ENCODE measurements around the gene ARID3A. TPM values are rescaled to one million over a fixed set of nuclear protein-coding genes. Genes with fewer than 3 reads are reported as not detected.

Gene ARID3A
- total RNA-seq, 3 donors from 2014 or later: 10.1 to 16.0 (median 14.5) TPM

DNA sequence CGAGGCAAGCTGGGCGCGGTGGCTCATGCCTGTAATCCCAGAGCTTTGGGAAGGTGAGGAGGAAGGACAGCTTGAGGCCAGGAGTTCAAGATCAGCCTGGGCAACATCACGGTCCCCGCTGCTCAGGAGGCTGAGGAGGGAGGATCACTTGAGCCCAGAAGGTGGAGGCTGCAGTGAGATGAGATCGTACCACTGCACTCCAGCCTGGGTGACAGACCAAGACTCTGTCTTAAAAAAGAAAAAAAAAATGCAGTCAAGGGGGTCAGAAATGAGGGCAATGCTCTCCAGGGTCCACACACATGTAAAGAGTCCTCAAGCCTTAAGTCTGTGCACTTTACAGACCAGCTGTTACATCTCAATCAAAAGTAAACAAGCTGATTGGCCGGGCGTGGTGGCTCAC lies 21.3 kb upstream of the ARID3A start:
- ATAC-seq: no peak
- Histone ChIP-seq H3K36me3 (ENCODE audit: low read depth) (no peaks in the 10 kb centered on the region), H3K4me3 (no peak overlapping the region), H3K4me1 (ENCODE audit: low read depth) (peaks cover 11% of the 10 kb centered on the region), H3K9me3 (no peaks in the 10 kb centered on the region)
- intact Hi-C loops (cut with DNase I, micrococcal nuclease): no loop called here
- no peak for DNase-seq
- TF ChIP-seq, protein P1, sequence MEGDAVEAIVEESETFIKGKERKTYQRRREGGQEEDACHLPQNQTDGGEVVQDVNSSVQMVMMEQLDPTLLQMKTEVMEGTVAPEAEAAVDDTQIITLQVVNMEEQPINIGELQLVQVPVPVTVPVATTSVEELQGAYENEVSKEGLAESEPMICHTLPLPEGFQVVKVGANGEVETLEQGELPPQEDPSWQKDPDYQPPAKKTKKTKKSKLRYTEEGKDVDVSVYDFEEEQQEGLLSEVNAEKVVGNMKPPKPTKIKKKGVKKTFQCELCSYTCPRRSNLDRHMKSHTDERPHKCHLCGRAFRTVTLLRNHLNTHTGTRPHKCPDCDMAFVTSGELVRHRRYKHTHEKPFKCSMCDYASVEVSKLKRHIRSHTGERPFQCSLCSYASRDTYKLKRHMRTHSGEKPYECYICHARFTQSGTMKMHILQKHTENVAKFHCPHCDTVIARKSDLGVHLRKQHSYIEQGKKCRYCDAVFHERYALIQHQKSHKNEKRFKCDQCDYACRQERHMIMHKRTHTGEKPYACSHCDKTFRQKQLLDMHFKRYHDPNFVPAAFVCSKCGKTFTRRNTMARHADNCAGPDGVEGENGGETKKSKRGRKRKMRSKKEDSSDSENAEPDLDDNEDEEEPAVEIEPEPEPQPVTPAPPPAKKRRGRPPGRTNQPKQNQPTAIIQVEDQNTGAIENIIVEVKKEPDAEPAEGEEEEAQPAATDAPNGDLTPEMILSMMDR (IDR thresholded peaks at IDR 0.05): no peak

DNA sequence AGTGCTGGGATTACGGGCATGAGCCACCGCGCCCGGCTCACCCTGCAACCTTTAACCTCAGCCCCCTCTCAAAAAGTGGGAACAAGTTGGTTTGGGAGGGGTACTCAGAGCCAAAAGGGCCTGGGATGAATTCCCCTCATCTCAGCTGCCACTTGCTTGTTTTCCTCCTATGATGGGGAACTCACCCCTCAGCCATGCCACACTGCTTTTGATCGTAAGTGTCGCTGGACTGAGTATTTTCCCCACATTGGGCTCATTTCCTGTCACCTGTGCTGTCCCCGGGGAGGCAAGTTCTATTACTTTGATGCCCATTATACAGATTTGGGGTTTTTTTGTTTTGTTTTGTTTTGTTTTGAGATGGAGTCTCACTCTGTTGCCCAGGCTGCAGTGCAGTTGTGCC lies 19.4 kb upstream of the ARID3A start:
- H3K36me3 ChIP-seq (ENCODE audit: low read depth): no peaks in the 10 kb centered on the region
- ATAC-seq: no peak
- TF ChIP-seq, protein P1 (IDR thresholded peaks at IDR 0.05): no peak
- intact Hi-C loops (cut with DNase I, micrococcal nuclease): no loop called here
- H3K4me3 ChIP-seq: no peak overlapping the region
- no peak for DNase-seq
- H3K9me3 ChIP-seq: no peaks in the 10 kb centered on the region
- peaks cover 24% of the 10 kb centered on the region for H3K4me1 ChIP-seq (ENCODE audit: low read depth)

DNA sequence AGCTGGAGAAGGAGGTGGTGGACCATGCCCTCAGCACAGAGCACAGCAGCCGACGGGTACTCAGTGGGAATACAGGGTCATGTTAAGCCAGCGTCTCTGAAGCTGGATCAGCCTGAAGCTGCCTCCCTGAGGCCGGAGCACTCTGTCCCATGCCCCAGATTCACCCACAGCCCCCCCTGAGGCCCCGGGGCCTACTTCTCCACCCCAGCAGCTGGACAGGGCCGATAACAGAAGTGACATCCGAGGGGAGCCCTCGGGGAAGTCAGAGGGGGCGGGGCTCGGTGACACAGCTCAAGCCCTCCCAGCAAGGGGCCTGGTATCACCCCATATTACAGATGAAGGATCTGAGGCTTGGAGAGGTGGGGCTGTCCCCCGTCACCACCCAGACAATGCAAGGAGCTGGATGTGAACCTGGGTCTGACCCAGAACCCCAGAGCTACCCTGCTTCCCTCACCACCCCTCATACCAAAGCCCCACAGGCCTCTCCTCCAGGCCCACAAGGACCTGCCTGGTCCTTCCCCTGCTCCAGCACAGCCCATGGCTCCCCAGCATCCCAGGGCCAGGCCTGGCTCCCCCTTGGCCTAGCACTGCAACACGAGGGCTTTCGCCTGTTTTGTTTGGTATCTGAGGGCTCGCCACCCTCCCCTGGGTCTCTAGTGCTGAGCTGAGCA lies 18.5 kb upstream of the ARID3A start:
- TF ChIP-seq, protein P1 (IDR thresholded peaks at IDR 0.05): no peak
- intact Hi-C loops (cut with DNase I, micrococcal nuclease): no loop called here
- no peaks in the 10 kb centered on the region for H3K36me3 ChIP-seq (ENCODE audit: low read depth)
- ATAC-seq: no peak
- H3K9me3 ChIP-seq: no peaks in the 10 kb centered on the region
- DNase-seq: peak in 1 of 3 donors; percentile 81
- H3K4me3 ChIP-seq: no peak overlapping the region
- H3K4me1 ChIP-seq (ENCODE audit: low read depth): peaks cover 27% of the 10 kb centered on the region

DNA sequence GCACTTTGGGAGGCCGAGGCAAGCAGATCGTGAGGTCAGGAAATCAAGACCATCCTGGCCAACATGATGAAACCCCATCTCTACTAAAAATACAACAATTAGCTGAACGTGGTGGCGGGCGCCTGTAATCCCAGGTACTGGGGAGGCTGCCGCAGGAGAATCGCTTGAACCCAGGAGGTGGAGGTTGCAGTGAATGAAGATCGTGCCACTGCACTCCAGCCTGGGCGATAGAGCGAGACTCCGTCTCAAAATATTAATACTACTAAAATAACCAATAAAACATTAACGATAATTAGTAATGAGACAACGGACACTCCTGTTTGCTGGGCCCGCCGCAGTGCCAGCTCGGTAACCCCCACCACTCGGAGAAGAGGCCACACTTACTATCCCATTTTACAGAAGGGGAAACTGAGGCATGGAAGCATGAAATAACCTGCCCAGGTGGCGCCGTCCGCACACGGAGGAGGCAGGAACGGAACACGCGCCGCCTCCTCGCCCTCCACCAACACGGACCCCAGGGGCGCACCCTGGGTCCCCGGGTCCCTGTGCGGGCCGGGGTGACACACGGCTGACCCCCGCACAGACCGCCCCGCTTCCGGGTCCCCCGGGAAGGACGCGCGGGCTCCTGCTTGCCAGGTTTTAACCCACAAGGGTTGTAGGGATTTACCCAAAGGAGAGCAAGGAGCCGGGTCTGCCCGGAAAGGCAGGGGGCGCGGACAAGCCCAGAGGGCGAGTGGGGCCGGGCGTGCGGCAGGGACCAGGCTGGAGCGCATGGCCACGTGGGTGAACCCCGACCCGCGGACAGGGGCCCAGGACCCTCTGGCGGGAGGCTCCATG lies 14.4 kb upstream of the ARID3A start:
- TF ChIP-seq, protein P1 (IDR thresholded peaks at IDR 0.05): no peak
- Histone ChIP-seq H3K9me3 (no peaks in the 10 kb centered on the region), H3K36me3 (ENCODE audit: low read depth) (no peaks in the 10 kb centered on the region), H3K4me3 (no peak overlapping the region), H3K4me1 (ENCODE audit: low read depth) (peaks cover 30% of the 10 kb centered on the region)
- DNase-seq (peak in 1 of 3 donors; percentile 68), ATAC-seq (no peak)
- intact Hi-C loops (cut with DNase I, micrococcal nuclease): no loop called here

DNA sequence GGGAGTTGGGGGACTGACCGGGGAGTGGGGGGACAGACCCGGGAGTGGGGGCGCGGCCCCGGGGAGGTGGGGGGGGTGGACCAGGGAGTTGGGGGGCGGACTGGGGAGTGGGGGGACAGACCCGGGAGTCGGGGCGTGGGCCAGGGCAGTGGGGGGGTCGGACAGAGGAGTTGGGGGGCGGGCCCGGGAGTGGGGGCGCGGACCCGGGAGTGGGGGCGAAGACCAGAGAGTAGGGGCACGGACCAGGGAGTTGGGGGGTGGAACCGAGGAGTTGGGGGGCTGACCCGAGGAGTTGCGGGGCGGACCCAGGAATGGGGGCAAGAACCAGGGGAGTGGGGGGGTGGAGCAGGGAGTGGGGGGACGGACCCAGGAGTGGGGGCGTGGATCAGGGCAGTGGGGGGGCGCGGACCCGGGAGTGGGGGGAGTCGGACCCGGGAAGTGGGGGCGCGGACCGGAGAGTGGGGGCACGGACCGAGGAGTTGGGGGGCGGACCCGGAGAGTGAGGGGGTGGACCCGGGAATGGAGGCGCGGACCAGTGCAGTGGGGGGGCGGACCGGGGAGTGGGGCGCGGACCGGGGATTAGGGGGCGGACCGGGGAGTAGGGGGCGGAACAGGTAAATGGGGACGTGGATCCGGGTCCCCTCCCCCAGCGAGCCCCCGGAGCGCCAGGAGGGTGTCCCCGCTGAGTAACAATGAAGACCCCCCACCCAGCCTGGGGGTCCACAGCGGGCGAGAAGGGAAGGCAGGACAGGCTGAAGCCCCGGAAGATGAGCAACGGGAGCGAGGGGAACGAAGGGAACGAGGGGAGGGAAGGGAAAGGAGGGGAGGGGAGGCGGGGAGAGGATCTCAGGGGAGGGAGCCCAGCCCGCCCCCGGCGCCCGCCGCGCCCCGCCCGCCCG lies 13.4 kb upstream of the ARID3A start:
- TF ChIP-seq, protein P1 (IDR thresholded peaks at IDR 0.05): no peak
- Histone ChIP-seq H3K9me3 (no peaks in the 10 kb centered on the region), H3K36me3 (ENCODE audit: low read depth) (no peaks in the 10 kb centered on the region), H3K4me1 (ENCODE audit: low read depth) (peaks cover 40% of the 10 kb centered on the region), H3K4me3 (peak overlapping the region; percentile 63)
- ATAC-seq: no peak
- intact Hi-C loops (cut with DNase I, micrococcal nuclease): no loop called here
- DNase-seq: peak in 1 of 3 donors; percentile 77
